Caki2 (cell line): ENCODE results near the gene EEPD1. TPM values are rescaled to one million over a fixed set of nuclear protein-coding genes. Genes with fewer than 3 reads are reported as not detected.
"Not testable (repeated sequence)": the region's sequence is repeated elsewhere in the genome, so short reads cannot be mapped to it uniquely, and the experiment has no call there.

Experiments used
- DNase-seq: peaks from one replicate; pipeline ENCODE4 v3.0.0-alpha.2; 2015; ENCODE audit warnings: low read depth
- in situ Hi-C: cut with HindIII; loops from 2 replicates; pipeline ENCODE4 v1.10.0; 2016; ENCODE audit warnings: low sequenced_read_pairs, low pct_unique_long_range_greater_than_20kb, mixed read lengths
- total RNA-seq: library from RNA; depleted of rRNA; stranded (reverse); fragments of >200 nt; shearing (Covaris generic); gene quantifications from 2 replicates; pipeline ENCODE4 v1.2.3, GENCODE V29; 2014; ENCODE audit warnings: low replicate concordance; rRNA removed

Gene EEPD1
- total RNA-seq = 73.6 and 91.9 TPM in 2 replicates

GRCh38 chr7:36152756-36153570 lies at the start of gene EEPD1:
EEPD1 (plus strand) TSS chr7:36153254; CDS start chr7:36154325, 1,071 bp downstream.
- in situ Hi-C loops = no loop called here
- peak; percentile 100 for DNase-seq

- in situ Hi-C loops = no loop called here
- DNase-seq = no peak
These were observed 49.1 kb upstream of the EEPD1 start for GRCh38 chr7:36103837-36104561.

- DNase-seq, in situ Hi-C loops: not testable (repeated sequence)
These were observed 45.8 kb upstream of the EEPD1 start for GRCh38 chr7:36106972-36107908.

GRCh38 chr7:36107926-36108631 lies 45.0 kb upstream of the EEPD1 start:
- in situ Hi-C loops = no loop called here
- DNase-seq = no peak

GRCh38 chr7:36109013-36109627 lies 43.9 kb upstream of the EEPD1 start:
- in situ Hi-C loops = no loop called here
- no peak for DNase-seq

- in situ Hi-C loops = no loop called here
- no peak for DNase-seq
These were observed 42.5 kb upstream of the EEPD1 start for GRCh38 chr7:36110584-36110983.

GRCh38 chr7:36112969-36113368 lies 40.1 kb upstream of the EEPD1 start:
- in situ Hi-C loops = no loop called here
- DNase-seq = no peak

- no peak for DNase-seq
- in situ Hi-C loops = no loop called here
These were observed 38.7 kb upstream of the EEPD1 start for GRCh38 chr7:36114355-36114754.

GRCh38 chr7:36115448-36116321 lies 37.4 kb upstream of the EEPD1 start:
- in situ Hi-C loops = no loop called here
- DNase-seq = peak; percentile 97

- DNase-seq = peak; percentile 19
- in situ Hi-C loops = no loop called here
These were observed 36.5 kb upstream of the EEPD1 start for GRCh38 chr7:36116347-36117202.

GRCh38 chr7:36117203-36117840 lies 35.7 kb upstream of the EEPD1 start:
- in situ Hi-C loops = no loop called here
- no peak for DNase-seq

GRCh38 chr7:36118344-36118743 lies 34.7 kb upstream of the EEPD1 start:
- DNase-seq = no peak
- in situ Hi-C loops = no loop called here

- in situ Hi-C loops = no loop called here
- no peak for DNase-seq
These were observed 33.9 kb upstream of the EEPD1 start for GRCh38 chr7:36119005-36119706.

- DNase-seq, in situ Hi-C loops: not testable (repeated sequence)
These were observed 32.9 kb upstream of the EEPD1 start for GRCh38 chr7:36119983-36120646.
